ENCODE measurements around the gene EHD4. TPM values are rescaled to one million over a fixed set of nuclear protein-coding genes. Genes with fewer than 3 reads are reported as not detected.

Gene EHD4
- total and polyA plus RNA-seq, 9 of the 15 experiments (the other 6 are each of a cell fraction or from before 2014, with no cell fraction given), result 0.89 to 10.3 (median 6.4) TPM

GRCh38 chr15:41918506-41919126, 53.7 kb downstream of the EHD4 start:
- no peak overlapping the region for H3K4me3 ChIP-seq
- no peaks in the 10 kb centered on the region for H3K79me2 ChIP-seq (ENCODE audit: control insufficient read depth, insufficient read depth, low read length)
- FAIRE-seq (no peak), DNase-seq (ENCODE audit: extremely low read depth in 1 of 4, low spot score in 3 of 4) (no peak), ATAC-seq (no peak)
- no peak for TF ChIP-seq ZFP30 (CRISPR knock-in tag; IDR thresholded peaks at IDR 0.05; ENCODE audit: borderline replicate concordance)
- TF ChIP-seq NFIC (IDR thresholded peaks at IDR 0.05), result 0 out of 2 replicates have a peak, but pooled peaks have one; percentile 11
- TF ChIP-seq SMARCA4 (IDR thresholded peaks at IDR 0.05), result no peak
- no peak for TF ChIP-seq PURB (CRISPR knock-in tag; IDR thresholded peaks at IDR 0.05; ENCODE audit: low read depth)
- TF ChIP-seq ZNF124 (CRISPR knock-in tag; IDR thresholded peaks at IDR 0.05), result no peak
- H3K27me3 ChIP-seq (ENCODE audit: control insufficient read depth in 2 of 2, insufficient read depth in 2 of 2, low read length in 2 of 2), result no peaks in the 10 kb centered on the region
- H3K36me3 ChIP-seq (ENCODE audit: control insufficient read depth, insufficient read depth, low read length), result peaks cover 14% of the 10 kb centered on the region; the same call in 2 of the 3 replicates
- POLR2A ChIA-PET, result interaction anchor here (0.6 kb wide), 1 partner anchor 213 kb away, joined by 4 read pairs; no protein-coding TSS in a partner anchor
- H3K4me1 ChIP-seq (replicated peaks in 1 of 2; ENCODE audit: control insufficient read depth in 2 of 2, insufficient read depth in 2 of 2, low read length in 2 of 2), result peaks cover 9 to 11% of the 10 kb centered on the region in 2 experiments; a peak in 4 of 5 replicates
- H2AFZ ChIP-seq (ENCODE audit: low read depth, low read length), result no peak overlapping the region
- peaks cover 3% of the 10 kb centered on the region; the same call in 1 of the 2 replicates for H4K20me1 ChIP-seq (replicated peaks; ENCODE audit: control insufficient read depth, insufficient read depth, low read length)
- in situ Hi-C loops (cut with MboI) (no loop called here), intact Hi-C loops (cut with micrococcal nuclease) (no loop called here)
- H3K27ac ChIP-seq (ENCODE audit: extremely low read depth, low read depth, low read length), result no peak overlapping the region
- 78% methylated on average over 8 of the region's 8 CpGs for WGBS (ENCODE audit: insufficient coverage, low coverage, missing lambda C conversion rate)
- H3K9me1 ChIP-seq (ENCODE audit: control insufficient read depth, insufficient read depth, low read length), result no peaks in the 10 kb centered on the region
- no peak overlapping the region; a peak in 1 of 4 replicates for H3K9ac ChIP-seq (ENCODE audit: insufficient read depth in 1 of 2, low read depth in 2 of 2, low read length in 2 of 2)
- H3K9me3 ChIP-seq (replicated peaks; ENCODE audit: control insufficient read depth, insufficient read depth, low read depth, low read length), result no peaks in the 10 kb centered on the region
- no peak overlapping the region for H3K4me2 ChIP-seq (ENCODE audit: insufficient read depth, low read length)
- CTCF ChIA-PET (ENCODE audit: low intra/inter-chr PET ratio), result no interaction called here
- BruUV-seq (replicated peaks), result no TSS peak

All from K562 (cell line).